Activated CD4-positive, CD25-positive, alpha-beta regulatory T cell treated with anti-CD3 and anti-CD28 coated beads, Interleukin-2, amount 50 U/mL, for 72 hours (primary cell): ENCODE data around the gene SLAMF6.
"Not testable (repeated sequence)": the region's sequence is repeated elsewhere in the genome, so short reads cannot be mapped to it uniquely, and the experiment has no call there.

Experiments
- DNase-seq: peaks from one replicate; pipeline ENCODE4 v3.0.0; 2021

Gene SLAMF6

GRCh38 chr1:160500321-160500990 is 22.6 kb downstream of the SLAMF6 start:
- no peak for DNase-seq

DNA sequence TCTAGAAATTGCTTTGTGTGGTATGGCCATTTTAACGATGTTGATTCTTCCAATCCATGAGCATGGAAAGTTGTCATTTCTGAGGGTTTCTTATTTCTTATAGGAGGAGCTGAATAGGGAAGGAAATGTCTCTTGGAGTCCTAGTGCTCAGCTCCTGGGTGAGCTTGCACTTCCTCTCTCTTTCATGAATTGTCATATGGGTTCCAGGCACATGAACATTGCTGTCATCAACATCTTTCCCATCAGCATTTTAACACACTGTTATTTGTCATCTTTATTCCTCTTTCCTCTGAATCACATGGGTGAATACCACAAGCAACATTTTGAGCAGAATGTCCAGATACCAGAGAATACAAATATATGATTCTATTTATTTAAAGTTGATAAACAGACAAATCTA is 23.4 kb downstream of the SLAMF6 start:
- no peak for DNase-seq

- not testable (repeated sequence) for DNase-seq
These were observed 24.6 kb downstream of the SLAMF6 start for GRCh38 chr1:160498301-160499065.

DNA sequence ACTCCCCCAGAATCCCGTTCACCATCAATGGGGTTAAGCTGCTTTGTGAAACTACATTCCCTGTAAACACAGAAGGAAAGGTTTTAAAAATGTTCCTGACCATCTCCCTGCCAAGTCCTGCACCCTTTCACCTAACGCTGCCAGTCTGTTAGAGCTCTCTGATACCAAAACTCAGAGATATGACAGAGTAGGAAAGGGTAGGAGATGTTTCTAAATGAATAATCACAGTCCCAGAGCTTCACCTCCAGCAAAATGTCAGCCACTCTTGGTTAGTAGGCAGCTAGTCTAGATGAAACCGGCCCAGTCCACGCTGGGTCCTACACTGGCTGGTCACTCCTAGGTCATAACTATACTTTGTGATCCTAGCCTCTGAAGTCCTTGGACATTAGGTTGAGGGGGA is 26.7 kb downstream of the SLAMF6 start:
- DNase-seq = no peak

- no peak for DNase-seq
These were observed 28.4 kb downstream of the SLAMF6 start for GRCh38 chr1:160494620-160495019.

GRCh38 chr1:160492617-160493016 is 30.4 kb downstream of the SLAMF6 start:
- no peak for DNase-seq

DNA sequence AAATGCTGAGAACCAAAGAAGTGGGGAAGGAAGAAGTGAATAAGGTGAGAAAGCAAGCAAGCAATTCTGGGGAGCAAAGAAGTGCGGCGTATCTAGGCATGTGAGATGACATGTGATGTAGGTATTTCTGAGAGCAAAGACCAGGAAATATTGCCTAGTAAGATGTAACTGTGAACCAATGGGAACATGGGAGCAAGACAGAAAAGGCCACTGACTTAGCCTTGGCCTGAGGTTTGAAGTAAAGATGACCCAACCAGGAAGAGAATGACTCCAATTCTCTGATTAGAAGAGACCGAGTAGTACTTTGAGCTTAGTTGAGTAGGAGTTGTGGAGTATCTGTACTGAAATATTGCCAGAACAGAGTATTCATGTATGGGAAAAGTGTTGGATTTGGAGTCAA is 31.1 kb downstream of the SLAMF6 start:
- no peak for DNase-seq

- no peak for DNase-seq
These were observed 32.0 kb downstream of the SLAMF6 start for GRCh38 chr1:160491017-160491416.

DNA sequence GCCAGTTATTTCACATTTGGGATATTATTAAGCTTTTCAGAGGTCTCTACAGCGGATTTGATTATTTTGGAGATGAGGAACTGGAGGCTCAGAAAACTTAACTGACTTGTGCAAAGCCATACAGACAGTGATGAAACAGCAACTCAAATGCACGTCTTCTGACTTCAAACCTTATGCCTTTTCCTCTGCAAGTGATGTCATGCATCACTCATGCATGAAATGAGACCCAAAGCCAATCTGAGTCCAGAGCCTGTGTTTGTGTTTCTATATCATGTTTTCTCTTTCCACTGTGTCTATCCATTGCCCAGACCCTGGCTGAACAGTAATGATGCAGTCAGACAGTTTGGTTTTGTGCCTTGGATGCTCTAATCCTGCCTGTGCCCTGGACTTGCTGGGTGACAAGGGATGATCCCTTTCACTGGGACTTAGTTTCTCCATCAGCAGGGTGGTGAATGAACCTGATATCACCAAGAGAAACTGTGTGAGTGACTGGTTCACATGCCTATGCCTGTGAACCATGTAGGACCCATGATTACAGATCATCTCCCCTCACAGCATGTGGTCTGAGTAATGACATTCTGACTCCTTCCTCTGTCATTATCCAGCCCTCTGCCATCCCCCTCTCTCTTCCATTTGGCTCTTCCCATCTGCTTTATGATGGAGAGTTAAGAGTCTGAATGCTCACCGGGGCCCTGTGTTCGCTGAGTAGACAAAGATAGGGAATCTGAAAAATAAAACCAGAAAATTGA is 33.4 kb downstream of the SLAMF6 start:
- no peak for DNase-seq

DNA sequence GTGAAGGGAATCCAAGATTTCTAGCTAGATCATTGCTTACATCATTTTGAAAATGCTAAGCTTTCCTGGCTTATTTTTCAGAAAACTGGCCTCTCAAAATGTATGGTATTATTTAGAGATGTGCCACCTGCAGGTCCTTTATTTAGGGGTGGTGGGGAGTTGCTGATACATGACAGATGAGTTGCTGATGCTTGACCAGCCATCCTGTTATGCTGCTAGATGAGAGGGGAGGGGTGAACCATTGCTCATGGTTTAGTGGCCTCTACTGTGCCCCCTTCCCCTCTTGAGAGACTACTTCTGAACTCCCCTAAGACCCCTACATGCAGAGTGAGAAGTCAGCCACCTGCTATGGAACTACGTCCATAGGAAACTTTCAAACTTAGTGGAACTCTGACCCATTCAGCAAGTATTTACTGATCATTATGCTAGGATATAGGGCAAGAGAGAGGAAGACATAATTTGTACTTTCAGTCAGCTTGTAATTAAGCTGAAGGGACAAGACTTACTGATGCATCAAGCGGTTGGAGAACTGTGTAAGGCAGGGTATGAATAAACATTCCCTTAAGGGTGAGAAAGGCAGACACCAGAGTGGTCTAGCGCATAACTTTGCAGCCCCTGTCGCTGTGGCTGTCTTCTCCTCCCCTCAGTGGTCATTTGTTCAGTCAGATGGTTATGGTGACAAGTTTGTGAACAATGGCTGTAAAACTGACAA is 34.6 kb downstream of the SLAMF6 start:
- DNase-seq = no peak

- DNase-seq = no peak
These were observed 36.6 kb downstream of the SLAMF6 start for GRCh38 chr1:160486453-160486852.

GRCh38 chr1:160483505-160484185 is 39.4 kb downstream of the SLAMF6 start:
- DNase-seq = no peak

GRCh38 chr1:160481979-160482596 is 41.0 kb downstream of the SLAMF6 start:
- DNase-seq = no peak

DNA sequence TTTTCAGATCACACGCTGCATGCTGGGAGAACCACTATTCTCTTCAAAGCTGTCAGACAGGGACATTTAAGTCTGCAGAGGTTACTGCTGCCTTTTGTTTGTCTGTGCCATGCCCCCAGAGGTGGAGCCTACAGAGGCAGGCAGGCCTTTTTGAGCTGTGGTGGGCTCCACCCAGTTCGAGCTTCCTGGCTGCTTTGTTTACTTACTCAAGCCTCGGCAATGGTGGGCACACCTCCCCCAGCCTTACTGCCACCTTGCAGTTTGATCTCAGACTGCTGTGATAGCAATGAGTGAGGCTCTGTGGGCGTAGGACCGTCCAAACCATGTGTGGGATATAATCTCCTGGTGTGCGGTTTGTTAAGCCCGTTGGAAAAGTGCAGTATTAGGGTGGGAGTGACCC is 42.3 kb downstream of the SLAMF6 start:
- not testable (repeated sequence) for DNase-seq

- not testable (repeated sequence) for DNase-seq
These were observed 44.0 kb downstream of the SLAMF6 start for GRCh38 chr1:160479091-160479490.

- no peak for DNase-seq
These were observed 48.4 kb downstream of the SLAMF6 start for GRCh38 chr1:160474392-160475242.

DNA sequence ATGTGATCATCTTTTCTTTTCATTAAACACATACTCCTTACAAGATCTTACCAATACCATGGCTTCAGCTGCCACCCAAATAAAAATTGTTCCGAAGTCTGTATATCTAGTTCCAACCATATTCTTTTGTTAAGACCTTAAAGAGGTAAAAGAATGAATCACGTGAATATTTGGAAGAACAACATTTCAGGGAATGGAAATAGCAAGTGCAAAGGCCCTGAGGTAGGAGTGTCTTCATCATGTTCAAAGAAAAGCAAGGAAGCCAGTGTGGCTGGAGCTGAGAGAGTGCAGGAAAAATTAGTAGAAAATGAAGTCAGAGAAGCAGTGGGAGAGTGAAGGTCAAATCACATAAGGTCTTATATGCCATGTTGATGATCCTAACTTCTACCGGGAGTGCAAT is 50.9 kb downstream of the SLAMF6 start:
- no peak for DNase-seq

GRCh38 chr1:160471253-160471652 is 51.8 kb downstream of the SLAMF6 start:
- DNase-seq = no peak

GRCh38 chr1:160467576-160467975 is 55.5 kb downstream of the SLAMF6 start:
- DNase-seq = no peak

- no peak for DNase-seq
These were observed 56.1 kb downstream of the SLAMF6 start for GRCh38 chr1:160466961-160467360.

GRCh38 chr1:160465123-160465522 is 57.9 kb downstream of the SLAMF6 start:
- DNase-seq = no peak
